SW 1271 (cell line): ENCODE measurements around the gene GABBR2.
A peak's percentile ranks its signal among the peaks of the same experiment; 100 is the strongest.

Experiments used
- DNase-seq, 2 experiments: peaks; one replicate each; lab custom pipeline; 2025; lab: John Stamatoyannopoulos, UW

Gene GABBR2

DNA sequence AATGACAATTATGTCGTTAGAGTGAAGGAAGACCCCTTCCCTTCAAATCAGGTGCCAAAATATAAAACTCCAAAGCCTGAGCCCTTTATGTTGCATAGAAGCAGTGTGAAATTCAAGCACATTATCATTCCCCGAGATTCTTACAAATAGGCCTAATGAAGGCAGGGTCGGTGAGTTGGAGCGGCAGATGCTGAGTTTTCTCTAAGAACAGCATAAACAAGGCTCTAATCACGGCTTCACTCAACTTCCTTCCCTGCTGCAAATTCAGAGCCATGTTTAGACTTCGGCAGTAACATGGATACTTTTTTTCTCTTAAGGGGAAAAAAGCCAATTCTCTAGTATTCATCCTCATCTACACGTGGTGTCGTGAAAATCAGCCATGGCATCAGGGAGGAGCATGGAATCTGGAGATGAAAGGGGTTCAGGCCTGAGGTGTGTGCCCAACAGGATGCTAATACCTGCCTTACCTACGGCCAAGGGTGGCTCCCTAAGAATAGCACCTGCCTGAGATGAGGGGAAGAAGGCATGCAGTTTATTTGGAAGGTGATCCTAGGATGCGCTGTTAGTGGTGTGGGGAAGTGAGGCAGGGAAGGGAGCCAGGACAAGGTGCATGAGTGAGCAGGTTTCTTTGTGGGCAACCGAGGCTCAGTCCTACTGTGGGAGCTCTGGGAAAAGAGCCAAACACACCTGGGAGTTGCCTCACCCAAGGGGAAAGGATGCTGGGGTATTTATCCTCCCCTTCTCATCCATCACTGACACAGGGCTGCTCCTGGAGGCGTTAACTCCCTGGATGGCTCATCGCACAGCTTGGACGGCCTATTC, 306.5 kb downstream of the GABBR2 start:
- no peak for DNase-seq

DNA sequence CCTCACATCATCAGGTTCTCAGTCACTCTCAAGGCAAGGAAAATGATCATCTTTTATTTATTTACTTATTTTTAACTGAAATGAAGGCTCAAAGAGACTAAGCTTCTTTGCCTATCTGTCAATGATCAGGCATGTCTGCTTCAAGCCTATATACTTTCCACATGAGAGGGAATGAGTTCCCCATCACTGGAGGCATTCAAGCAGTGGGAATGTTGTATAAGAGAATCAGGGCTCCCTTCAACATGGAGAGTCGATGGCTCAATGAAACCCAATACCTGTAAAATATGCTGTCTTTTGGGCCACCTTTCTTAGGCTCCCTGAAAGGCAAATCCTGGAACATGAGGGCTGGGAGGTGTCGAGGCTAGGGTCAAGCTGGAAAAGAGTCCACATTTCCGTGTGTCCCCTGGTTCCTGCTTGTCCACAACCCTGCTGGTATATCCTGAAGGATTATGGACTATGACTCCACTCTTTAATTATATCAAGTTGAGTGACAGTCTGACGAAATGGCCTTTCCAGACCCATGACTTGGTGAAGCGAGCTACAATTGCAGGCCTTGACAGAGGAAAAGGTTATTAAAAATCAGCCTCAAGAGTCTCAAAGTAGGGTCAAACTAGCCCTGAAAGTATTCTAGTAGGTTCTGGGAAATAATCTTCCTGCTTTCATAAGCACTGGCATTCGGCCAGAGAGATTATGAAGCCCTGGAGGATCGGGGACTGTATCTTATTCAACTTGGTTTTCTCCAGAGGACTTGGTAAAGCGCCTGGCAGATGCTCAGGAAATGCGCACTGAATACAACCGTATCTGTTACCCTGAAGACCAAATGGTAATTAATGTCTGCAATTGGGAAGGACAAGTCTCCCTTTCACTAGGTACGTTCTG, 307.4 kb downstream of the GABBR2 start:
- DNase-seq: no peak

GRCh38 chr9:98399950-98400683, 308.6 kb downstream of the GABBR2 start:
- DNase-seq: no peak

- DNase-seq: no peak
Observed at GRCh38 chr9:98396656-98397055, 312.1 kb downstream of the GABBR2 start.

- DNase-seq: no peak
Observed at GRCh38 chr9:98396236-98396635, 312.5 kb downstream of the GABBR2 start.

DNA sequence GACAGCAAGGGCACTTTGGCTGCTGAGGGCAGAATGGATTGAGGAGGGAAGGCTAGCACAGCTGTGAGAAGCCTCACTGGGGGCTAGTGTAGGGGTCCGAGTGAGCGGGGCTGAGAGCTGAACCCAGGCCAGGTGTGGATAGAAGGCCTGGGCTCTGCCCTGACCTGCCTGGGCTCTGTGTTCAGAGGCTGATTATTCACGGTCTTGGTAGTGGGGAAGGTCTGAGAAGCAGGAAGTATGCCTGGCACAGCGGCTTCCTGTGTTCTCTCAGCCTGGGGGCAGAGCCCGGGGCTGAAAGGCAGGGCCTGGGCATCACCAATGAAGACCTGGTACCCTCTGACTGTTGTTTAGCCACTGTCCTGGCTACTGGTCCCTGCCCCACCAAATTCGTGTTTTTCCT, 316.9 kb downstream of the GABBR2 start:
- no peak for DNase-seq

- no peak for DNase-seq
Observed at GRCh38 chr9:98391406-98391805, 317.3 kb downstream of the GABBR2 start.

DNA sequence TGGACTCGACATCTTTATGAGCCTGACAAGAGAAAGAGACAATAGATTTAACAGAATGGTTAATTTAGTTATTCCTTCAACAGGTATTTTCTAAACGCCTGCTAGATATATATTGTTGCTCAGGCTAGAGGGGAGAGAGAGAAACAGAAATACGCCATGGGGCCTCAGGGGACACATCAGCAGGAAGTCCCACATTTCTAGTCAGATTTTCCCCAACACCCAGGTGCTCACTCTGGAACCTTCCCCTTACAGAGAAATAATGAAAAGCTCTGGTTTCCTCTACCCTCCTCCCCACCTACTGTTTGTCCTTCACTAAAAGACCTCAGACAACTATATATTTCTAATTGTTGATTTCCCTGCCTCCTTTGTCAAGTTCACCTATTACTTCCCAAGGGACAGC, 323.0 kb downstream of the GABBR2 start:
- DNase-seq: no peak

GRCh38 chr9:98383758-98384157, 325.0 kb downstream of the GABBR2 start:
- no peak for DNase-seq

GRCh38 chr9:98381311-98382103, 327.2 kb downstream of the GABBR2 start:
- DNase-seq: no peak

- DNase-seq: peak; percentile 69
Observed at GRCh38 chr9:98380065-98380681, 328.6 kb downstream of the GABBR2 start.

GRCh38 chr9:98379572-98379971, 329.2 kb downstream of the GABBR2 start:
- no peak for DNase-seq

GRCh38 chr9:98378794-98379193, 329.9 kb downstream of the GABBR2 start:
- DNase-seq: no peak

DNA sequence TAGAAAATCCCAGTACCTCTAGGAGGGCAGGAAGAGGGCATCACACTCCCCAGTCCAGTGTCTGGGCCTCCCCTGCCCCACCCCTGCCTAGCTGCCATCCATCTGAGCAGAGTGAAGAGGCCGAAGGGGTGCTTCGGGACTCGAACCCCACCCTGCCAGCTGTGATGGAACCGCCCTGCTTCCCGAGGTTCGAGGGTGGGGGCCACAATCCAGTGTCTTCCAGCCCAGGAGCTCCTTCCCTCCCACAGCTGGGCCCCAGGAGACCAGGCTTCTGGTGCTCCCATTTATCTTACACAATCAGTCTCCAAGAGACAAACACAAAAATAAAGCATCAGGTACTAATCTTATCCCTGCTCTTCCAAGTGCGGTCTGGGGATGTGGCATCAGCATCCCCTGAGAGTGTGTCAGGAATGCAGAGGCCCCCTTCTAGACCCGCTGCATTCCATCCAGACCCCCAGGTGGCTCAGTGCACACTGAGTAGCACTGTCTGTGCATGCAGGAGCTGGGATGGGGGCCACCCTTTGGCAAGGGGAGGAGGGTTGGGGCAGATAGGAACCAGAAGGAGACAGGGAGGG, 330.4 kb downstream of the GABBR2 start:
- DNase-seq: no peak

GRCh38 chr9:98375138-98375726, 333.5 kb downstream of the GABBR2 start:
- peak; percentile 75 to 85 for DNase-seq

DNA sequence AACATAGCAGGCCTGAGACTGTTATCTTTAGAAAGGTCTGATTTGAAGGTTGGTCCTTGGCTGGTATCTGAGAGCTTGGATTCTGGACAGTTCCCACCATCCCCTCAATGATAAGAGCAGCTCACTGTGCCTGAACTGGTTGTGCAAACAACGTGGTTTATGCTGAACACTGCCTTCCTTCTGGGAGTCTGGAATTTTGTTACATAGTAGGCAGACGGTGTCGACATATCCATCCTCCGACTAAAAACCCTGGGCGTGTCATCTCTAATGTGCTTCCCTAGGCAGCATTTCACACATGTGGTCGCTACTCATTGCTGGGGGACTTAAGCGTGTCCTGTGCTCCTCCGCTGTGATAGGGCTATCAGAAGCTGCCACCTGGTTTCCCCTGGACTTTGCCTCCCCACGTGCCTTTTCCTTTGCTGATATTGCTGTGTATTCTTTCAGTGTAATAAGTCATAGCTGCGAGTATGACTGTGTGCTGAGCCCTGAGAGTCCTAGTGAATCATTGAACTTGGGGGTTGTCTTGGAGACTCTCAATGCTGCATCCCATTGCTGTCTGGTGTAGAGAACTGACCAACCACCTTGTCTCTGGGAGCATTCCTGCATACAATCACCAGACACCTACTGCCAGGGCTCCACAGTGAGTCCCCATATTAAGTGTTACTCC, 334.2 kb downstream of the GABBR2 start:
- DNase-seq: peak; percentile 77 to 81

- DNase-seq: no peak
Observed at GRCh38 chr9:98373609-98374008, 335.1 kb downstream of the GABBR2 start.

DNA sequence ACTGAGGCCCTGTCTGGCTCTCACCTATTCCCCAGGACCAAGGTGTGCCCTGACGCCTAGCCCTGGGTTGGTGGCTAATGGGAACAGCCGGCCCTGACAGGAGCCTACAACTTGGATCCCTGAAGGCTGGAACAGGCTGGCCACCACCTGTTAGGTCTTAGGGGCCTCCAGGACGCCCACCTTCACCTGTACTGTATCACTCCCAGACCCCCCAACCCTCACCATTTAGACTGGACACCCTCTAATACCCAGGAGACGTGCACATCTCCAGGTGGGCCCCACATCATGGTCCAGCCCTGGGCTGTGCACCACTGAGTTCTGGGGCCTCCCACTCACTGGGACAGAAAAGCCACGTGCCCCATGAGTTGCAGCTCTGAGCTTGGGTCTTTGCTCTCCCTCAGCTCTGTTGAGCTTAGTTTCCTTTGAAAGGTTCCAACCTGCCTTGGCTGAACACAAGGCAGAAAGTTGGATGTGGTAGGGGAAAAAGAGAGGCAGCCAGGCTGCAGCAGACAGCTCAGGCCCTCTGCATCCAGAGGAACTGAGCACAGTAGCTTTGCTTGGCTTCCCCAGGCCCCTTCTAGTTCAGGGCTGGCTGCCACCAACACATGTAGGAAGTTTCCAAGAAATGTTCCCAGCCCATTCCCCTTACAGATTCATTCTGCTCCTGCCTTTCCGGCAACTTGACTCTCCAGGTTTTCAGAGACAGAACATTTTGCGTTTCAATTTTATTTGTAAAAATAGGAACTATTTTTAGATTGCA, 336.5 kb downstream of the GABBR2 start:
- DNase-seq: no peak

DNA sequence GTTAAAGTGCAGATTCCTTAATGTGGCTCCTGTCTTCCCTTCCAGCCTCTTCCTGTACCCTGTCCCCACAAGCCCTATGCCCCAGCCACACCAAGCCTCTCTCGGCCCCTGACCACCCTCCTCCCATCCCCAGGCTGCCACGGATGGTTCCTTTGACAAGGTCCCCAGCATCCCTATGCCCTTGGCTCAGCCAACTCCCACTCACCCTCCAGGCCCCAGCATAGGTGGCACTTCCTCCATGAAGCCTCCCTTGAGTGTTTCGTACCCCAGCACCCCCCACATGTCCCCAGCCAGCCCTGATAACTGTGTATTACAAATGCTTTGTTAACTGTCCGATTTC, 337.8 kb downstream of the GABBR2 start:
- no peak for DNase-seq
